H9 (cell line): ENCODE data around the gene NLGN3. TPM values are rescaled to one million over a fixed set of nuclear protein-coding genes. Genes with fewer than 3 reads are reported as not detected.

Experiments used
- DNase-seq: peaks from one replicate; pipeline ENCODE4 v3.0.0-alpha.2; 2017
- H2AFZ ChIP-seq: one replicate; pipeline ENCODE4 v1.6.1; 2013; ENCODE audit warnings: mild to moderate bottlenecking, low read length, control low read depth, moderate library complexity
- H2AK5ac ChIP-seq: 2 replicates; pipeline ENCODE4 v1.6.1; 2013; ENCODE audit warnings: low read length, control low read depth, mixed read lengths; ENCODE audit not compliant: insufficient read length
- H2BK120ac ChIP-seq: one replicate; pipeline ENCODE4 v1.6.1; 2013; ENCODE audit warnings: low read depth, mild to moderate bottlenecking, low read length, control low read depth, inconsistent platforms; ENCODE audit not compliant: poor library complexity, severe bottlenecking
- H2BK12ac ChIP-seq: 2 replicates; pipeline ENCODE4 v1.6.1; 2013; ENCODE audit warnings: low read length, control low read depth, mixed read lengths, low read depth; ENCODE audit not compliant: insufficient read length
- H2BK15ac ChIP-seq: 2 replicates; pipeline ENCODE4 v1.6.1; 2013; ENCODE audit warnings: low read depth, low read length, control low read depth
- H2BK20ac ChIP-seq: one replicate; pipeline ENCODE4 v1.6.1; 2013; ENCODE audit warnings: low read depth, mild to moderate bottlenecking, low read length, control low read depth, inconsistent platforms; ENCODE audit not compliant: poor library complexity, severe bottlenecking
- H2BK5ac ChIP-seq: 2 replicates; pipeline ENCODE4 v1.6.1; 2013; ENCODE audit warnings: low read length, control low read depth, mixed read lengths; ENCODE audit not compliant: insufficient read length
- H3K14ac ChIP-seq: 2 replicates; pipeline ENCODE4 v1.6.1; 2013; ENCODE audit warnings: low read length, control low read depth; ENCODE audit not compliant: insufficient read depth
- H3K18ac ChIP-seq: 2 replicates; pipeline ENCODE4 v1.6.1; 2013; ENCODE audit warnings: low read depth, mild to moderate bottlenecking, mixed read lengths, low read length, control low read depth; ENCODE audit not compliant: insufficient read length
- H3K23ac ChIP-seq: 2 replicates; pipeline ENCODE4 v1.6.1; 2013; ENCODE audit warnings: low read length, control low read depth, mixed read lengths, low read depth; ENCODE audit not compliant: insufficient read length
- H3K23me2 ChIP-seq: 2 replicates; pipeline ENCODE4 v1.6.1; 2013; ENCODE audit warnings: low read depth, mild to moderate bottlenecking, mixed read lengths, low read length, control low read depth; ENCODE audit not compliant: insufficient read length, poor library complexity, severe bottlenecking
- H3K27ac ChIP-seq: 2 replicates; pipeline ENCODE4 v1.5.1; 2013; ENCODE audit warnings: low read length, control low read depth, mixed read lengths, low read depth; ENCODE audit not compliant: insufficient read length
- H3K27me3 ChIP-seq: 2 replicates; pipeline ENCODE4 v1.6.1; 2013; ENCODE audit warnings: low read length, control low read depth, inconsistent platforms; ENCODE audit not compliant: insufficient read depth
- H3K4ac ChIP-seq: 2 replicates; pipeline ENCODE4 v1.6.1; 2013; ENCODE audit warnings: low read depth, mild to moderate bottlenecking, control low read depth, inconsistent platforms, low read length, moderate library complexity
- H3K4me1 ChIP-seq: 2 replicates; pipeline ENCODE4 v1.6.1; 2013; ENCODE audit warnings: low read length, control low read depth, inconsistent platforms; ENCODE audit not compliant: insufficient read depth
- H3K4me2 ChIP-seq: 2 replicates; pipeline ENCODE4 v1.6.1; 2013; ENCODE audit warnings: low read length, control low read depth, mixed read lengths; ENCODE audit not compliant: insufficient read length, insufficient read depth
- H3K56ac ChIP-seq: 2 replicates; pipeline ENCODE4 v1.6.1; 2013; ENCODE audit warnings: low read depth, mild to moderate bottlenecking, mixed read lengths, low read length, control low read depth; ENCODE audit not compliant: insufficient read length
- H3K79me1 ChIP-seq: 2 replicates; pipeline ENCODE4 v1.6.1; 2013; ENCODE audit warnings: low read depth, mild to moderate bottlenecking, moderate library complexity, low read length, control low read depth, inconsistent platforms; ENCODE audit not compliant: insufficient read depth, poor library complexity, severe bottlenecking
- H3K79me2 ChIP-seq: 2 replicates; pipeline ENCODE4 v1.6.1; 2013; ENCODE audit warnings: low read length, control low read depth, inconsistent platforms; ENCODE audit not compliant: insufficient read depth
- H3K9ac ChIP-seq: 2 replicates; pipeline ENCODE4 v1.6.1; 2013; ENCODE audit warnings: low read length, control low read depth, mixed read lengths; ENCODE audit not compliant: insufficient read length; ENCODE audit errors: extremely low read depth
- H3K9me3 ChIP-seq: one replicate; pipeline ENCODE4 v1.6.1; 2013; ENCODE audit warnings: low read depth, low read length, inconsistent platforms; ENCODE audit not compliant: control insufficient read depth
- H3T11ph ChIP-seq: one replicate; pipeline ENCODE4 v1.6.1; 2013; ENCODE audit warnings: mild to moderate bottlenecking, low read length, control low read depth, inconsistent platforms
- H4K20me1 ChIP-seq: one replicate; pipeline ENCODE4 v1.6.1; 2013; ENCODE audit not compliant: control insufficient read depth, insufficient read length, insufficient read depth
- H4K5ac ChIP-seq: 2 replicates; pipeline ENCODE4 v1.6.1; 2013; ENCODE audit warnings: low read depth, mild to moderate bottlenecking, mixed read lengths, low read length, control low read depth; ENCODE audit not compliant: insufficient read length
- H4K8ac ChIP-seq: replicated peaks from 2 replicates; pipeline ENCODE4 v1.6.1; 2013; ENCODE audit warnings: low read length, control low read depth, mixed read lengths, low read depth; ENCODE audit not compliant: insufficient read length
- H4K91ac ChIP-seq: 2 replicates; pipeline ENCODE4 v1.6.1; 2013; ENCODE audit warnings: low read depth, mild to moderate bottlenecking, moderate library complexity, mixed read lengths, low read length, control low read depth; ENCODE audit not compliant: insufficient read length
- H3K27ac Mint-ChIP-seq, 3 experiments: 2 replicates in 2 of 3; 3 replicates in 1 of 3; pipeline ENCODE4 v1.8.0; 2020 to 2021; ENCODE audit warnings: mixed read lengths in 3 of 3, mild to moderate bottlenecking in 1 of 3, moderate library complexity in 1 of 3
- H3K27me3 Mint-ChIP-seq: 2 replicates; pipeline ENCODE4 v1.8.0; 2021; ENCODE audit warnings: low read depth, mild to moderate bottlenecking, moderate library complexity, mixed read lengths
- H3K36me3 Mint-ChIP-seq, 3 experiments: 2 replicates in 2 of 3; 3 replicates in 1 of 3; pipeline ENCODE4 v1.8.0; 2020 to 2021; ENCODE audit warnings: low read depth in 3 of 3, mixed read lengths in 3 of 3; ENCODE audit not compliant: insufficient read depth in 1 of 3
- H3K4me1 Mint-ChIP-seq, 2 experiments: 2 replicates each; pipeline ENCODE4 v1.8.0; 2020; ENCODE audit warnings: mixed read lengths in 2 of 2
- H3K4me3 Mint-ChIP-seq, 2 experiments: 2 replicates in 1 of 2; 3 replicates in 1 of 2; pipeline ENCODE4 v1.8.0; 2020 to 2021; ENCODE audit warnings: mild to moderate bottlenecking in 2 of 2, mixed read lengths in 2 of 2, moderate library complexity in 1 of 2
- H3K9me3 Mint-ChIP-seq, 2 experiments: 2 replicates in 1 of 2; 3 replicates in 1 of 2; pipeline ENCODE4 v1.8.0; 2020; ENCODE audit warnings: mild to moderate bottlenecking in 2 of 2, mixed read lengths in 2 of 2, moderate library complexity in 1 of 2
- WGBS: extraction: QIAGEN DNeasy Blood & Tissue Kit; methylation state at CpG from one replicate; pipeline ENCODE4 v1.1.7; 2013; ENCODE audit warnings: missing lambda C conversion rate, low lambda C conversion rate, mixed read lengths; ENCODE audit not compliant: insufficient read length; ENCODE audit errors: extremely low coverage; 5-methylcytosine and 5-hydroxymethylcytosine counted together
- total RNA-seq: library from RNA; stranded (reverse); gene quantifications from 2 replicates; pipeline ENCODE4 v1.2.1, GENCODE V29; 2021
- TF ChIP-seq, protein P1 (sequence below): fragments of 200-600 bp; sonication (generic); conservative IDR thresholded peaks from 3 replicates; pipeline ENCODE4 v1.8.0; 2021; ENCODE audit warnings: antibody characterized with exemption, mild to moderate bottlenecking

Gene NLGN3
- total RNA-seq, 1 experiment from 2014 or later, result 3.6 TPM

DNA sequence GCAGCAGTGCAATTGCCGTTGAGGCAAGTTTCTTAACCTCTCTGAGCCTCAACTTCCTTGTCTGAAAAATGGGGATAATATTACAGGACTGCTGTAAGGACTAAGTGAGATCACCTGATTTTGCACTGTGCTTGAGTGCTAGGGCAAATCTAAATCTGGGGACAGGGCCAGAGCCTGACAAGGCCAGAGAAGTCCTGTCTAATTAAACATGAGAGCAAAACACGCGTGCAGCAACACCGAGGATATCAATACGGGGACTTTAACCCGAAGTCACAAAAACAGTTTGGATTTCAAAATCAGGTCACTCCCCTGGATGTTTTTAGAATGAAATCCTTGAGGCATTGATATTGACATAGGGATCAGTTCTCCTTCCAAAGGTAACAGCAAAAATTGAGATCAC lies 72.7 kb downstream of the NLGN3 start:
- no peak overlapping the region for H4K8ac ChIP-seq
- H4K20me1 ChIP-seq, result no peaks in the 10 kb centered on the region
- no peak overlapping the region for H2BK15ac ChIP-seq
- peaks cover 0 to 1% (median under 1%) of the 10 kb centered on the region in 3 experiments; a peak in 4 of 7 replicates for H3K36me3 Mint-ChIP-seq
- no CpG with 5 or more reads among the region's 6 CpGs for WGBS
- no peaks in the 10 kb centered on the region for H3K27me3 ChIP-seq
- H3K79me1 ChIP-seq, result no peaks in the 10 kb centered on the region
- H2AK5ac ChIP-seq, result no peak overlapping the region
- H3K9me3 Mint-ChIP-seq, result peaks cover 64 to 71% of the 10 kb centered on the region in 2 experiments
- H2BK120ac ChIP-seq, result no peak overlapping the region
- H3K4me3 Mint-ChIP-seq, result no peak overlapping the region
- no peak overlapping the region for H2BK20ac ChIP-seq
- H3K56ac ChIP-seq, result no peak overlapping the region
- H3T11ph ChIP-seq, result no peak overlapping the region
- H3K23me2 ChIP-seq, result no peaks in the 10 kb centered on the region
- no peak overlapping the region for H3K14ac ChIP-seq
- H3K79me2 ChIP-seq, result no peaks in the 10 kb centered on the region
- H2BK12ac ChIP-seq, result no peak overlapping the region
- no peak overlapping the region for H2AFZ ChIP-seq
- H2BK5ac ChIP-seq, result no peak overlapping the region
- H4K91ac ChIP-seq, result no peak overlapping the region
- no peak overlapping the region for H3K9ac ChIP-seq
- H3K23ac ChIP-seq, result no peak overlapping the region
- H3K18ac ChIP-seq, result no peak overlapping the region
- H3K27ac Mint-ChIP-seq, result no peak overlapping the region
- DNase-seq, result no peak
- H3K4me1 Mint-ChIP-seq, result peaks cover 9 to 29% of the 10 kb centered on the region in 2 experiments
- H3K4ac ChIP-seq, result no peak overlapping the region
- no peaks in the 10 kb centered on the region for H3K4me1 ChIP-seq
- H3K27me3 Mint-ChIP-seq, result peaks cover 4% of the 10 kb centered on the region
- H4K5ac ChIP-seq, result no peak overlapping the region
- TF ChIP-seq, protein P1, sequence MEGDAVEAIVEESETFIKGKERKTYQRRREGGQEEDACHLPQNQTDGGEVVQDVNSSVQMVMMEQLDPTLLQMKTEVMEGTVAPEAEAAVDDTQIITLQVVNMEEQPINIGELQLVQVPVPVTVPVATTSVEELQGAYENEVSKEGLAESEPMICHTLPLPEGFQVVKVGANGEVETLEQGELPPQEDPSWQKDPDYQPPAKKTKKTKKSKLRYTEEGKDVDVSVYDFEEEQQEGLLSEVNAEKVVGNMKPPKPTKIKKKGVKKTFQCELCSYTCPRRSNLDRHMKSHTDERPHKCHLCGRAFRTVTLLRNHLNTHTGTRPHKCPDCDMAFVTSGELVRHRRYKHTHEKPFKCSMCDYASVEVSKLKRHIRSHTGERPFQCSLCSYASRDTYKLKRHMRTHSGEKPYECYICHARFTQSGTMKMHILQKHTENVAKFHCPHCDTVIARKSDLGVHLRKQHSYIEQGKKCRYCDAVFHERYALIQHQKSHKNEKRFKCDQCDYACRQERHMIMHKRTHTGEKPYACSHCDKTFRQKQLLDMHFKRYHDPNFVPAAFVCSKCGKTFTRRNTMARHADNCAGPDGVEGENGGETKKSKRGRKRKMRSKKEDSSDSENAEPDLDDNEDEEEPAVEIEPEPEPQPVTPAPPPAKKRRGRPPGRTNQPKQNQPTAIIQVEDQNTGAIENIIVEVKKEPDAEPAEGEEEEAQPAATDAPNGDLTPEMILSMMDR, result no peak
- peaks cover 17% of the 10 kb centered on the region for H3K9me3 ChIP-seq
- H3K4me2 ChIP-seq, result no peak overlapping the region
- H3K27ac ChIP-seq, result no peak overlapping the region

Other genes with a start within 250 kb of the NLGN3 start
- 0.22 and 0.24 TPM in 2 replicates for gene TEX11, start 236.1 kb upstream of the NLGN3 start, total RNA-seq
- 69.1 and 72.5 TPM in 2 replicates for gene SLC7A3, start 213.7 kb upstream of the NLGN3 start, total RNA-seq
- gene SNX12, start 76.5 kb upstream of the NLGN3 start, total RNA-seq, result 69.1 and 69.7 TPM in 2 replicates
- 17.7 TPM in 2 replicates for gene FOXO4, start 49.0 kb upstream of the NLGN3 start, total RNA-seq
- not detected in 2 replicates for gene CXorf65, start 38.1 kb upstream of the NLGN3 start, total RNA-seq
- not detected in 2 replicates for gene IL2RG, start 33.3 kb upstream of the NLGN3 start, total RNA-seq
- gene MED12, start 26.2 kb upstream of the NLGN3 start, total RNA-seq, result 30.8 and 33.0 TPM in 2 replicates
- not detected in 2 replicates for gene GJB1, start 78.4 kb downstream of the NLGN3 start, total RNA-seq
- gene ZMYM3, start 109.3 kb downstream of the NLGN3 start, total RNA-seq, result 83.4 and 86.5 TPM in 2 replicates
- 703 and 707 TPM in 2 replicates for gene NONO, start 138.8 kb downstream of the NLGN3 start, total RNA-seq
- gene ITGB1BP2, start 156.9 kb downstream of the NLGN3 start, total RNA-seq, result 3.7 and 5.0 TPM in 2 replicates
- gene TAF1, start 221.5 kb downstream of the NLGN3 start, total RNA-seq, result 30.7 and 32.2 TPM in 2 replicates